ENCODE measurements around the gene HTR1B.

HTR1B gene, protein sequence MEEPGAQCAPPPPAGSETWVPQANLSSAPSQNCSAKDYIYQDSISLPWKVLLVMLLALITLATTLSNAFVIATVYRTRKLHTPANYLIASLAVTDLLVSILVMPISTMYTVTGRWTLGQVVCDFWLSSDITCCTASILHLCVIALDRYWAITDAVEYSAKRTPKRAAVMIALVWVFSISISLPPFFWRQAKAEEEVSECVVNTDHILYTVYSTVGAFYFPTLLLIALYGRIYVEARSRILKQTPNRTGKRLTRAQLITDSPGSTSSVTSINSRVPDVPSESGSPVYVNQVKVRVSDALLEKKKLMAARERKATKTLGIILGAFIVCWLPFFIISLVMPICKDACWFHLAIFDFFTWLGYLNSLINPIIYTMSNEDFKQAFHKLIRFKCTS

GRCh38 chr6:77463308-77463860 is at the start of gene HTR1B:
HTR1B (minus strand) TSS chr6:77463491; CDS start chr6:77463403, 88 bp downstream.
- Histone ChIP-seq H3K79me2 (ENCODE audit: control insufficient read depth, low read length) (no peaks in the 10 kb centered on the region), H3K9me3 (ENCODE audit: control insufficient read depth, insufficient read depth, low read length) (no peaks in the 10 kb centered on the region; the same call in 1 of the 2 replicates), H3K4me1 (ENCODE audit: control insufficient read depth, low read length) (peaks cover 3% of the 10 kb centered on the region; the same call in 1 of the 2 replicates), H3K27me3 (ENCODE audit: control insufficient read depth, low read length) (no peaks in the 10 kb centered on the region), H3F3A (ENCODE audit: control insufficient read depth, insufficient read depth) (no peaks in the 10 kb centered on the region), H4K20me1 (ENCODE audit: control insufficient read depth, insufficient read depth, low read depth, low read length) (no peaks in the 10 kb centered on the region), H3K4me3 (ENCODE audit: low read length) (no peak within 1 kb of the TSS), H3K27ac (ENCODE audit: low read depth, low read length) (no peak within 1 kb of the TSS), H3K36me3 (ENCODE audit: control insufficient read depth, low read length) (no peaks in the 10 kb centered on the region), H3K9me2 (replicated peaks; ENCODE audit: control insufficient read depth, low read length) (no peaks in the 10 kb centered on the region; the same call in 1 of the 2 replicates), H3K4me2 (ENCODE audit: low read length) (no peak within 1 kb of the TSS)
- TF ChIP-seq EZH2phosphoT487 (IDR thresholded peaks at IDR 0.05; ENCODE audit: borderline replicate concordance, low read length) (no peak), CTCF (IDR thresholded peaks at IDR 0.05; ENCODE audit: low read depth, low read length, poor library complexity, severe bottlenecking) (no peak)

DNA sequence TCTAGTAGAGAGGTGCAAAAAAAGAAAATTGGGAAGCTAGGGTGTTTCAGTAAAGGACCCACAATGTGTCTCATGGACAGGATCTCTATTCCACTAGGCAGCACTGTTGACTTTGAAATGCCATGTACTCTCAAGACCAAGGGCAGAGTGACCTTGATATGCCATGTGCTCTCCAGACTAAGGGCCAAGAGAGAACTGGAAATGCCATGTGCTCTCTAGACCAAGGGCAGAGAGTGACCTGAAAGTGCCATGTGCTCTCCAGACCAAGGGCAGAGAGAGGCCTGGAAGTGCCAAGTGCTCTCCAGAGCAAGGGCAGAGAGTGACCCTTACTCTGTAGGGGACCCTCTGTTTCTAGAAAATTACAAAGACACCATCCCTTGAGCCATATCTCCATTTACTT is 49.3 kb upstream of the HTR1B start:
- no peaks in the 10 kb centered on the region for H3K79me2 ChIP-seq (ENCODE audit: control insufficient read depth, low read length)
- H3K9me3 ChIP-seq (ENCODE audit: control insufficient read depth, insufficient read depth, low read length), result no peaks in the 10 kb centered on the region
- H3K4me1 ChIP-seq (ENCODE audit: control insufficient read depth, low read length), result no peaks in the 10 kb centered on the region
- no peaks in the 10 kb centered on the region for H3F3A ChIP-seq (ENCODE audit: control insufficient read depth, insufficient read depth)
- H3K4me2 ChIP-seq (ENCODE audit: low read length), result no peak overlapping the region
- no peaks in the 10 kb centered on the region for H4K20me1 ChIP-seq (ENCODE audit: control insufficient read depth, insufficient read depth, low read depth, low read length)
- H3K4me3 ChIP-seq (ENCODE audit: low read length), result no peak overlapping the region
- H3K27me3 ChIP-seq (ENCODE audit: control insufficient read depth, low read length), result no peaks in the 10 kb centered on the region
- no peaks in the 10 kb centered on the region for H3K9me2 ChIP-seq (replicated peaks; ENCODE audit: control insufficient read depth, low read length)
- no peak for TF ChIP-seq EZH2phosphoT487 (IDR thresholded peaks at IDR 0.05; ENCODE audit: borderline replicate concordance, low read length)
- TF ChIP-seq CTCF (IDR thresholded peaks at IDR 0.05; ENCODE audit: low read depth, low read length, poor library complexity, severe bottlenecking), result no peak
- H3K27ac ChIP-seq (ENCODE audit: low read depth, low read length), result no peak overlapping the region
- H3K36me3 ChIP-seq (ENCODE audit: control insufficient read depth, low read length), result no peaks in the 10 kb centered on the region

GRCh38 chr6:77511860-77512259 is 48.6 kb upstream of the HTR1B start:
- no peaks in the 10 kb centered on the region for H3K4me1 ChIP-seq (ENCODE audit: control insufficient read depth, low read length)
- TF ChIP-seq CTCF (IDR thresholded peaks at IDR 0.05; ENCODE audit: low read depth, low read length, poor library complexity, severe bottlenecking) (no peak), EZH2phosphoT487 (IDR thresholded peaks at IDR 0.05; ENCODE audit: borderline replicate concordance, low read length) (no peak)

More at GRCh38 chr6:77511860-77512259, 48.6 kb upstream of the HTR1B start:
- Histone ChIP-seq H3K4me2 (ENCODE audit: low read length) (no peak overlapping the region), H3K9me3 (ENCODE audit: control insufficient read depth, insufficient read depth, low read length) (no peaks in the 10 kb centered on the region), H3K27me3 (ENCODE audit: control insufficient read depth, low read length) (no peaks in the 10 kb centered on the region), H3F3A (ENCODE audit: control insufficient read depth, insufficient read depth) (no peaks in the 10 kb centered on the region), H3K9me2 (replicated peaks; ENCODE audit: control insufficient read depth, low read length) (no peaks in the 10 kb centered on the region), H3K36me3 (ENCODE audit: control insufficient read depth, low read length) (no peaks in the 10 kb centered on the region), H3K27ac (ENCODE audit: low read depth, low read length) (no peak overlapping the region), H3K79me2 (ENCODE audit: control insufficient read depth, low read length) (no peaks in the 10 kb centered on the region), H3K4me3 (ENCODE audit: low read length) (no peak overlapping the region), H4K20me1 (ENCODE audit: control insufficient read depth, insufficient read depth, low read depth, low read length) (no peaks in the 10 kb centered on the region)

All from DOHH2 (cell line).